Measurements from ENCODE around the gene CACNA1D.
"Not testable (repeated sequence)": the region's sequence is repeated elsewhere in the genome, so short reads cannot be mapped to it uniquely, and the experiment has no call there.

Gene CACNA1D

DNA sequence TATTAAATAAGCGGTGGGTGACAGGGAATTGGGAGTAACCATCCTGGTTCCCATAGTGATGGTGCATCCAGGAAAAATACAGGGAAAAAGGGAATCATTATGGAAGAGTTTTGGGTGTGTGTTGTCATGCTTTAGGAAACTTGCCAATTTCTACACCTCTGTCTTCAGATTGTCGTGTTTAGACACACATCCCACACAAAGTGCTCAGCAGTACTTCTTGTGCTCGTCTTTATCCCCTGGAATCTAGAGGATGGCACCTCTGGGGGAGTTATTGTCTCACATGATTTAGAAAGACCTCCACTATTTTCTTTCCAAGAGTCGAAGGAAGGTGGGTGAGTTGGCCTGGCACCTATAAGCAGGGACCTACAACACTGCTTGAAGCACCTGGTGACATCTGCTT is 35.8 kb downstream of the CACNA1D start:
- DNase-seq, result no peak

DNA sequence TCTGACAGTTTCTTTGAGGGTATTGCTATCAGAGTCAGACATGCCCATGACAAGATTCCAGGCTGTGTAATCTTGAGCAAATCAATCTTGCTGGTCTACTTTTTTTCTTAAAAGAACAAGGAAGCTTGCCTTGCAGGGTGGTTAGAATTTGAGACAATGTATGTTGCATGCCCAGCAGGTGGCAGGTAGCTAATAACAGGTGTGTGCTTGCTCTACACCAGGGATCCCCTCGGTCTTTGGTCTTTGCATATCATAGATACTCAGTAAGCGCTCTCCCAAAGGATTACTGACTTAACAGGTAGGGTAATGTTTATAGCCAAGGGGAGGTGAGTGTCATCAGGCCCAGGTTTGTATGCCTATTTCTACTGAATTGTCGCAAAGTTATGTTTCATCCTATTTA is 37.3 kb downstream of the CACNA1D start:
- no peak for DNase-seq

DNA sequence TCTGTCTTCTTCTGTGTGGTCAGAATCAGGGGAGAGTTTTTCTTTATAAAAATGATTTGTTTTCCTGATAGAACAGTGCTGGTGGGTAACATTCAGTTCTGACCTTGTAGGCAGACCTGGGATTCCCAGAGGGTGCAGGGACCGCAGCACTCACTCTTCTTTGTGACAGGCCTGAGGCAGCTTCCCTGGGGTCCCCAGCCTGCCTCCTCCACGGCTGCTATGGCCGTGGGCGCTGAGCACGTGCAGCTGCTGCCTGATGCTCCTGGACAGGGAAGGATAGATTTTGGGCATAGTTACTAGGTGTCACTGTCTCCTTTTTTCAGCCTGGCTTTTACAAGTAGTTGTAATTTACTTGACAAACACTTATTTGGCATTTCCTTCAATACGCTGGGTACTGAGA is 39.1 kb downstream of the CACNA1D start:
- no peak for DNase-seq

DNA sequence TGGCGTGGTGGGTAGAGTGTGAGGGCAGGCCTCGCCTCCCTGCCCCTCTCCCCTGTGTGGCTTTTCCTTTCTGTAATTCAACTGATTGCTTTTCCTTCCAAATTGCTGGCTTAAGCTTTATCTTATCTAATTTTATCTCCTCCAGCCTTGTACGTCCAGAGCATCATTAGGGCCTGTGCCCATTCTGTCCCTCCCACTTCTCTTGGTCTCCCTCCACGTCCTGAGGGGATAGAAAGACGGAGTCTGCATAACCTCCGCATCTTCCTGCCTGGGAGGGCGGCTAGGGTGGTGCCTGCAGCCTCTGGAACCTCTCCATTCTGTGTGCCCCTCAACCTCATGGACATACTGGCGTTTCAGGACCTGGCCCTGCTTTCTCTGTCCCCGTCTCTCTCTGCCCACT is 39.8 kb downstream of the CACNA1D start:
- DNase-seq, result no peak

DNA sequence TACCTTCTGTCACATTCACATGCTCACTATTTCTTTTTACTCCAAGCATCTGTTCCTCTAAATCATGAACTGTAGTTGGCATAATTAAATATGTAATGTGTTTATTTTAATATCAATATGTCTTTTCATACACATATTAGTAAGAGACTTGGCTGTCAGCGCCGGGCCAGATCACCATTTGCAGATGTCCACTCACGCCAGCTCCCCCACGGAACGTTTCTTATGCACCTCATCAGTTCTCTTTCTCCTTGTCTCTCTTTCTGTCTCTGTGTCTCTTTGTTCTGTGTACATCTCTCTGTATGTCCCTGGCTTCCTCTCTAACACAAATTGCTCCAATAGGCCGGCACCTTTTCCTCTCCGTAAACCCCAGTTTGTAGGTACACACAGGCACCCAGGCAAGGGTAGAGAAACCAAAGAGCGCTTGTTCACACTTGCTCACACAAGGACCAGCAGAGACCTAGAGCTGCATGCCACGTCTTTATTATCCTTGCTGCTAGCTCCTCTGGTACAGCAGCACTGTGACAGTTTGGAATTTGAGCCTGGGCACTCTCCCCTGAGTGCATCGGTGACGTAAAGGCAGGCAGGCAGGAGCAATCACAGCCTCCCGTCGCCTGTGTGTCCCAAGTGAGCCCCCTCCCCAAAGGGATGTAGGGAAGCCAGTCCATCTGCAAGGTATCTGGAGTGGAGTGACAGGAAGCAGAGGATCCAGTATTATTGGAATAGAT is 40.4 kb downstream of the CACNA1D start:
- DNase-seq, result no peak

DNA sequence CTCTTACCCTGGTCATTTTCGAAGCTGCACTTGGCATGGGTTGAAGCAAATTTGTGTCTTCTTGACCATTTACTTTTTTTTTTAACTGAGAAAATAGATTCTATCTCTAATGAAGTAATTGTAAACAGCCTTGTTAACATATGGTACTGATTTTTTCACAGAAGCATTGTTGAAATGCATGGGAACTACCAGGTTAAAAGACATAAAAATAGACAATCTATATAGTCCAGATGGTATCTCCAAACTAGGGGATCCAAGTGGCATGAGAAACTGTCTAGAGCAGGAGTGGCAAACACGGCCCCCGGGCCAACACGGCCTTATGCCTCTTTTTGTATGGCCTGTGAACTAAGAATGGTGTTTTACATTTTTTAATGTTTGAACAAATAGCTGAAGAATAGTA is 41.9 kb downstream of the CACNA1D start:
- DNase-seq, result no peak

DNA sequence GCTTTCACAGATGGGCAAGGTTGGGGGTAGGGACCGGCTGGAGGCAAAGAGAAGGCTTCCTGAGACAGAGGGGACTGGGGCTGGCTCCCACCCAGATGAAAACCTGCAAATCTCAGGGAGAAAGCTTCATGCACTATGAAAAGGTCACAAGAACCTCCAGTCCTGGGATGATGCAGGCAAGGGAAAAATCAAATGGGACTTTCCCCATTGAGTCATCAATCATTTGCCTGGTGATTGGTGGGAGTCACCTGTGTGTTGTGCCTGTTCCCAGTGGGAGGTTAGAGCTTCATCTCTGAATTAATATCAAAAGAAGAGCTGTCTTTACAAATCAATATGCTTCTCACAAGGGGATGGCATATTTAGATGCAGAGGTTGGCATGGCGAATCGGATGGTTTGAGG is 49.9 kb downstream of the CACNA1D start:
- DNase-seq, result no peak

DNA sequence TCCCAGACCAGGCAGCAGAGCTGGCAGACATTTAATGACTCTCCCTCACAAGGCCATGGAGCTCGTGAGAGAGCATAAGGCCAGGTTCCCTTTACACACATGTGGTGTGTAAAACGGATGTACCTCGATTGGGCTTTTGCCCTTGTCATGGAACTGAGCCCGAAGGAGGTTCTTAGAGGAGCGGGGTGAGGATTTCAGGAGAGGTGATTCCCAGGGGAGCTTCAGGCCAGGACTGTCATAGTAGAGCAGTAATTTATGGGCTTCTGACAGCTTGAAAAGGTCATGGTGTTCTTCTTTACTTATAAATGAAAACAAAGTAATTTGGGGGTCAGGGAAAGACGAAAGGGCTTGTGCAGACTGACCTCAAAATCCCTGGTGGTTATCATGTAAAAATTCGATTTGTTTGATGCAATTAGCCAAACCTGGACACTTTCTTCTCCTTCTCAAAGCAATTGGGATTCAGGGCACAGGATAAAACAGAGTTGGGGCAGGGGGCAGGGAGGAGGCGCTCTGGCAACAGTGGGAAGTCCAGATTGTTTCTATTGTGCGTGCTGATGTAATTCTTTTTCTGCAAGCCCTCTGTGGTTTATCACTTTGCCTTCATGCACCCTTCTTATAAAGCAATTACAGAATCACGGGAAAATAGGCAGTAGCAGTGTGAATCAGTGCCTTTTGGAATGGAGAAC is 51.0 kb downstream of the CACNA1D start:
- DNase-seq, result no peak

DNA sequence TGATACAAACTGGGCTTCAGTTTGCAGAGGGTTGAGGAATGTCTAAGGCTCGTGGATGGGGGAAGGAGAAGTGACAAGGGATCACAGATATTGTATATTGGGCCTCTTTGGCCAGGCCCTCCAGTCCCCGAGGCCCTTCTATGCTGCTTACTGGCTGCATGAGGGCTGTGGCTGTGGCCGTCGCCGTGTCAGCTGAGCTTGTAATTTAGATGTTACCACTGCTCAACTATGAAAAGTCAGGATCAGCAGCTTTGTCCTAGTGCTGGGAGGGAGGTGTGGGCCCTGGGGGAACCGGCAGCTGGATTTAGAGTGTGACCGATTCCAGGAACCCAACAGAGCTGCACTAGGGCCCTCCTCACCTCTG is 51.6 kb downstream of the CACNA1D start:
- DNase-seq, result no peak

DNA sequence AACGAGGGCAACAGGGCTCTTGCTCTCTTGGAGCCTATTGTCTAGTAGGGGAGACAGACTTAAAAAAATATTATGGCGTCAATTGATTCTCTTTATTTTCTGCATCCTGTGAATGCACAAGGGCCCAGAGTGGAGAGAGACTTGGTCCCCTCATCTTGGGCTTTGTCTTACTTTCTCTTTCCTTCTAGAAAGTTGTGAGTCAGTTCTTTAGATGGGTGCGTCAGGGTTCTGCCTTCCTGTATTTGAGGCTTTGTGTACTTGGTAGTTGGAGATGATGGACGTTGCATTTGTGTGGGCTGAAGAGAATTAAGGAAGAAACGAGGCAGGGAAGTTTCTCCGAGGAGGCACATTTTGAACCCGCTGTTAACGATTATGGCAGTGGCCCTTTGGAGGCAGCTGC is 52.9 kb downstream of the CACNA1D start:
- DNase-seq, result no peak

DNA sequence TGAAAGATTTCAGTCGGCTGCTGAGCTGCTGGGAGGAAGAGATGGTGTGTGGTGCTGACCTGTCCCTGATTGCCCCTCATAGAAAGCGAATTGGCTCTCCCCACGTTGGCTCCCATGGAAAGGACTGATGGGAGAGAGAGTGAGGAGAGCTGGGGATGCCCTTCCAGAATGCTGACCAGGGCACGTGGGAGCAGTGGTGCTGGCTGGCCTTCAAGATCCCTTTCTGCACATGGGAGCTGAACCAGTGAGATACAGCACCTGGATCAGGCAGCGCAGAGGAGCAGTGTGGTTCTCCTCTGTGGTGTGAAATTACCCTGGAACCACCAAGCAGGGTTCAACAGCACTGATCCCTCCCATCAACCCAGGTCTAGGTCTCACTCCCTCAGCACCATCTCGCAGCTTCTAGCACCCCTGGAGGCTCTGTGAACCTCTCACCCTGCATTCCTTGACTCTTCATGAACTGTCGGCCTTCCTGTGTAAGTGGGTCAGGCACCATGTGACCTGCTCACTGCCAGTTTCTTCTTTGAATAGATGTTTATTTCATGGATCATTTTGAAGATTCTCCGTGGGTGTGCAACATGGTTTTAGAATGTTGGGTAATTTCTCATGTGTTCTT is 55.7 kb downstream of the CACNA1D start:
- no peak for DNase-seq

DNA sequence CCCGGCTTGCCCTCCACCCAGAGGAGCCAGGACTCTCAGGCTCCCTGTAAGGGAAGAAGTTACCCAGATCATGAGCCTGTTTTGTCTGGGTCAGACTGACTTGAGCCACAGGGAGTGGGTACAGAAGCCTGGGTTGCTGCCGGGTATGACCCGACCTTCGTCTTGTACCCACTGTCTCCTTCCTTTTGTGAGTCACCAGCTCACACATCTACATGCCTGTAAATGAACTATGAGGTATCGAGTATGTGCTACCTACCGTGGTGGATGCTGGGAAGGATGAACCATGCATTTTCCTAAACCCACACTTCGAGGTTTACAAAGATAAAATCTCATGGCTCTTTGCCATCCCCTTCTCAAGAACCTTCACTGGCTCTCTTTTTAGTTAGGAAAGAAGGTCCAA is 56.9 kb downstream of the CACNA1D start:
- DNase-seq, result no peak

DNA sequence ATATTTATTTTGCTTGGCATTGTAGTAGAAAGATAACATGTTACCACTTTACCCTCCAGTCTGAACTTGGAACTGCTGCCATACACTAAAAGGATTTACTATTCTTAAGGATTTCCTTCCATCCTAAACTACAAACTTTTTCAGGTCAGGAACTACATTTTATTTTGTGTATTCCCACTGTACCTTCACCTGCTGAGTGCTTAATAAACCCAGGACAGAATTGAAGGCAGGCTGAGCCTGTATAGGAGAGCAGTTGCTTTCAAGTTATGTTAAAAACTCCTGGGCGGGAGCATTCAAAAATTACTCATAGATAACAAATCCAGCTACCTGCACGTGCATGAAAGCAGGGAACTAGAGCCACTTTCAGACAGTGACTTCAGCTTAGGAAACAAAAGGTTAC is 58.3 kb downstream of the CACNA1D start:
- no peak for DNase-seq

DNA sequence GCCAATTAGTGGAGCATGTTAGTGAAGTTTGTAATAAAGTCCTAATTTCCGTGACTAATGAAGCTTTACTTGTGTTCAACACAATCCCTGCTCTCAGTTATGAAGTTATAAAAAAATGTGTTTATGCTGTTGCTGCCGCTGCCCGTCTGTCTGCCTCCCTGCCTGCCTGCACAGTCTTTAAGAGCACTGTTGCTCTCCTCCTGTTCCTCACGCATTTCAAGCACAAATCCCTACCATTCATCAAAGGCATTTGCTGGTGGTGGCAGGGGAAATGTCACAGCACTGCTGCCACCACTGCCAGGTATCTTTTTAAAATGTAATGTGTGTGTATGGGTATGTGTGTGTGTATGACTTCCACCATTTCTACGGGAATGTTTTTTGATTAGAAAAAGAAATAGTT is 58.8 kb downstream of the CACNA1D start:
- no peak for DNase-seq

DNA sequence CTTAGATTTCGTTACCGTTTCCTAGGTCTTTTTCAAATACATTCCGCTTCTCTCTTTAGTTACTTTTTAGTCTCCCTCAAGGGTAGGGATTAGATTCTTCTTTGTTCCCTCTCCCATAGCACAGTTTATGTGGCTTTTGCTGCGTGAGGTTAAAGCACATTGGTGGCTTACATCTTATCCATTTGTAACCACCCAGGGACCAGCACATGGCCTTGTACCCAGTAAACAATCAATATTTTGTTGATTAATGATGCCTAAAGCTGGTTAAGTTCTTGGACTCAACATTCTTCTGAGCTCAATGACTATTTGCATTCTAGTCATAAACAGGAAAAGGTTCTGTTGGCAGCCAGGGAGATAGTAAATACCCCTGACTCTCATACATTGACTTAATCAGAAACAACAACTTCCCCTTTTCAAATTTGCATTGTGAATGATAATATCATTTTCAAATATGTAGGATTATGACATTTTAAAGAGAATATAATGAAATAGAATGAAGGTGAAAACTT is 60.2 kb downstream of the CACNA1D start:
- DNase-seq, result no peak

DNA sequence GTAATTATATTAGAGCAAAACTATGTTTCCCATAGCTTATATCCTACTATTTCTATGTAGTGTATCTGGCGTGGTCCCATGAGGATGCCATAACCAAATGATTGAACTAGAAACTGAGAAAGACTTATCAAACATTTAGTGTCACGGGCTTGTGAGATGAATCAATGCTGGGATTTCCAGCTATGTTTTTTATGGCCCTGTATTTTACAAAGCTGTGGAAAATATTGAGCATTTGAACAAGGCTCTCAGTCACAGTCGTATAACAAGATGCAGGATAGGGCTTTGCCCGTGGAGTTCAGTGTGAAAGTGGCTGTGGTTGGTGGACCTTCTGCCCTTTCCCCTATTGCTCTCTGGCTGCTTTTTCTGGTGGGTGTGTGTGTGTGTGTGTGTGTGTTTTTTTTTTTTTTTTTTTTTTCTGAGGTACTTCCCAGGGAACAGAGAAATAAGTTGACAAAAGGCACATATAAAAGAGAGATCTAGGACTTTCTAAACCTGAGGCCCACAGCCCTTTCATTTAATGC is 60.7 kb downstream of the CACNA1D start:
- no peak for DNase-seq

DNA sequence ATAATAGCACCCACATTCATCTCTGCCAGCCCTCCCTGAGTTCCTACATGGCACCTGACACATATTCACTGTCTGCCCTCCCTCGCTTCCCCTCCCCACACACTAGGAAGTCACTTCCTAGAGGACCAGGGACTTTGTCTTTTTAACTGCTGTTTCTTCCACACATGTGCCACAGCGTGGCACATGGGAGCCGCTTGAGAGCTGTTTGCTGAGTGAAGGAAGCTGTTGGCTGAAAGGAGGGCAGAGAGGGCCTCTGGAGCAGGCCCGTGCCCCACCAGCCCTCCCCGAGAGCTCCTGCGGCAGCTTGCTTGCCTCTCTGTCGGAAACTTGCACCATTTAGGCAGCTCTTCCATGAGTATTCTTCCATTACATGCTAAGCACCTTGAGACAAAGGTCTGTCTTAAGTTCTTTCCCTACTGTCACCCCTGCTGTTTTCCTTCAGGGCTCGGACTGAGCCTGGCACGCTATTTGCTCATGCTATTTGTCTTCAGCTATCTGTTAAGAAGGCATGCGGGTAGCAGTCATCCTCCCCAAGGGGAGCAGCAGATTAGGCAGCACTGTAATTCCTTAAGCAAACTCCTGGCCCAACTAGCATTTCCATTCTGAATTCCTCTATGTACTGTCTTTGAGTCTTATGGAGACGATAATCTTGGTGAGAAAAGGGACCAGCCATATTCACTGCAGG is 72.2 kb downstream of the CACNA1D start:
- DNase-seq, result no peak

DNA sequence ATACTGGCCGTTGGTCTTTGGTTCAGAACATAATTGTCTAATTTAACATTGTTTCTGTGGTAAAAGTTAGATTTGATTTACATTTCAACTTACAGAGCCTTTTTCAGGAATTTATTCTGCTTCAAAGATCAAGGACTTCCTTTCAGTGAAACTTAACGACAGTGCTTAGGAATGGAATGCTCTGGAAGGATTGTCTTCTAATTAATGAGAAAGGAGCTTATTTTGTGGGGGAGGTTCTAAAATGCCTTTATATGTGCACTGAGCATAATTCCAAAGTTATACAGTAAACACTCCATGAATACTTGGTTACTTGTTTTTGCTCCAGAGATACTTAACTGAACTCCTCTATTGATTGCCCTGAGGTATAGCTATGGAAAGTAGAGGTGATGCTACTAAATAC is 75.7 kb downstream of the CACNA1D start:
- DNase-seq, result no peak

DNA sequence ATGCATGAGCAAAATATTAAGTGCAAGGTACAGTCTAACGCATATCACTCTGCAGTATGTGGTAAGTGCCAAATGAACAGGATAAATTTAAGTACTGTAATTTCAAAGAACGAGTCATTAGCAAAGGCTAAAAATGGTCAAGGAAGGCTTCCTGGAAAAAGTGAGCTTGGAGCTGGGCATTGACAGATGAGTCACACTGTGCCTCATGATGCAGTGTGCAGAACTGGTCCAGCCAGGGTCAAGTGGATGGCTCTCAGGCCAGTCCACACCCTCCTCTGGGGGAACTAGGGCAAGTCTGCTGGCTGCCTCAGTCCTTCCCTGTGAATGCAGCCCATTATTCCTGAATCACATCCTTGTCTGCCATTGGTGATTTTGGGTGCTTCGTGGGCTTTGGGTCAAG is 76.3 kb downstream of the CACNA1D start:
- DNase-seq, result no peak

DNA sequence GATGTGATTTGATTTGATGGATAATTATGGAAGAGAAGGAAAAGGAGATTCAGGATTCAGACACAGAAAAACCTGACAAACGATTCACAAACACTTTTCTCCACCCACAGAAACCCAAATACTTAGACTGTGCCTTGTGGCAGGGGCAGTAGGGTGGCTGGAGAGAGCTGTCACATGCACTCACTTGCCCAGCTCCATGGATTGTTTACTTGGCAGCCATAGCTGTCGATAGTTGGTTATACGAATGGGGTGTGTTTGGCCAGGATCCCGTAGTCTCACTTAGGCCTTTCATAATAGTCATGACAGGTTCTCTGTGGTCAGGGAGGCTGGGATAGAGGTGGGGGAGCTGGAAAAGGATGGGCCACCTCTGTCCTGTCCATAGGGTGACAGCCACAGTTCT is 76.9 kb downstream of the CACNA1D start:
- DNase-seq, result no peak

DNA sequence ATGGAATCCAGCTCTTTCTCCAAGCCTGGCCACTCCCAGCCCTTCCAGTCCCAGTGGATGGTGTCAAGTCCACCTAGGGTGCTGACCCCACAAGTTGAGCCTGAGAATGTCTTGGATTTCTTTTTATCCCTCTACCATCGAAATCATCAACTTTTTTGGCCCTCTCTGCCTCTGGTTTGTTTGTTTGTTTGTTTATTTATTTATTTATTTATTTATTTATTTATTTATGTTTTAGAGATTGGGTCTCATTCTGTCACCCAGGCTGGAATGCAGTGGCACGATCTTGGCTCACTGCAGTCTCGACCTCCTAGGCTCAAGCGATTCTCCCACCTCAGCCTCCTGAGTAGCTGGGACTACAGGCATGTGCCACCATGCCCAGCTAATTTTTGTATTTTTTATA is 77.8 kb downstream of the CACNA1D start:
- DNase-seq, result not testable (repeated sequence)

DNA sequence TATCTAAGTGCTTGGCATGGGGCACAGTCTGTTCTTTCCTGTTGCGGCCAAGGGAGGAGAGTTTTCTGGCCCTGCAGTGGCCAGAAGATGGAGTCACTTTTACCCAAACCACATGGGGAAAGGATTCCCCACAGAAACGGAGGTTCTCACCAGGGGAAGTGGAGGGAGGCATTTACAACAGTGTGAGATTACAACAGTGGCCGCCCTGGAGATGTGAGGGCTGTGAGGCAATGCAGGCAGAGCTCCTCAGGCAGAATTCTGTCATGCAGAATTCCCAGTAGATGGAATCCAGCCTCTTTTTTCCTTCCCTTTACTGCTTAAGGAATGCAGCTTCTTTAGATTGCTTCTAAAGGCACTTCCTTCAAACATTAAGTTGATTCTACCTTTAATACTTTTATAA is 83.1 kb downstream of the CACNA1D start:
- DNase-seq, result no peak

DNA sequence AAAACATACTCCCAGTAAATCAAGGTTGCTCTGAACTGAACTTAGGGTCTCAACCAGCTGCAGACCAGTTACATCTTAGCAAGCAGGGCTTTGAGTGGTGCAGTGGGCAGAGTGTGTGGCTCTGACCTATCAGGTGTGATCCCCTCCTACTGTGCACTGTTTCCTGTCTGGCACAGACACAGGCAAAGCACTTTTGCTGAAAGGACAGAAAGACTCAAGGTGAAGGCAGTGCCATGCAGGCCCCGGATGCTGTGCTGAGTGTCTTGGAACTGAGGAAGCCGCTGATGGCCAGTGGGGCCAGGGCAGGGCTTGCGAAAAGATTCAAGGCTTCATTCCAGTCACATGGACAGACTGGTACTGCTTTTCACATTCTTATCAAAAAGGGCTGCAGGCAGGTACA is 85.2 kb downstream of the CACNA1D start:
- DNase-seq, result no peak

DNA sequence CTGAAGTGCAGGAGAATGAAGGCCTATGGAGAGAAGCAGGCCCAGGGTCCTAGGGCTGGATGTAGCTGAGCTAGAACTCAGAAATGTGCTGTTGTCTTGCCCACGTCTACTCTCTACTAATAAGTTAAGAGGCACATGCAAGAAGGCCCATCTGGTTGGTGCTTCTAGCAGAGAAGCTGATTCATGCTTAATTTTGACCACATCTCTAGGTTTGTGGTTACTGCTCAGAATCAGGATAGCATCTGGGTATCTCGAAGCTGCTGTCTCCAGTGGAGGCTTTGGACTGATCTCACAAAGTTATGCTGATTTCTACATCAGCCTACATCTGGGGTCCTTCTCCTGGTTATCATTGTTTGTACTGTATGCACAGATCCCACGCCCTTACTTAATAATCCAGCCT is 87.3 kb downstream of the CACNA1D start:
- no peak for DNase-seq

Measured in CD4-positive, alpha-beta T cell treated with Interleukin-4 for 1 hour (primary cell).